Measurements from ENCODE around the gene OR14A2. TPM values are rescaled to one million over a fixed set of nuclear protein-coding genes. Genes with fewer than 3 reads are reported as not detected.
"Not testable (repeated sequence)": the region's sequence is repeated elsewhere in the genome, so short reads cannot be mapped to it uniquely, and the experiment has no call there.

The OR14A2 gene
- total and polyA plus RNA-seq, 8 donors: not detected

GRCh38 chr1:247713753-247714152 is 34.2 kb downstream of the OR14A2 start:
- H3K4me1 ChIP-seq: no peaks in the 10 kb centered on the region
- no peak overlapping the region for H3K27ac ChIP-seq
- no peak for TF ChIP-seq POLR2AphosphoS5 (IDR thresholded peaks at IDR 0.05)
- no peak for TF ChIP-seq EP300 (IDR thresholded peaks at IDR 0.05)
- TF ChIP-seq CTCF (IDR thresholded peaks at IDR 0.05): no peak
- no peak for TF ChIP-seq POLR2A (IDR thresholded peaks at IDR 0.05)
- H3K27me3 ChIP-seq: no peaks in the 10 kb centered on the region
- intact Hi-C loops (cut with DNase I; ENCODE audit: low total_unique reads): no loop called here
- H3K4me3 ChIP-seq: no peak overlapping the region
- WGBS, 5 donors: 83 to 96% (median 93%) methylated on average over 7 of the region's 7 CpGs
- no peak for DNase-seq
- H3K36me3 ChIP-seq: no peaks in the 10 kb centered on the region
- H3K9me3 ChIP-seq: no peaks in the 10 kb centered on the region

- DNase-seq; H3K27ac ChIP-seq; H3K4me1 ChIP-seq; H3K27me3 ChIP-seq; H3K36me3 ChIP-seq; H3K4me3 ChIP-seq; intact Hi-C loops (cut with DNase I; ENCODE audit: low total_unique reads): not testable (repeated sequence)
- H3K9me3 ChIP-seq: peaks cover 0 to 10% (median 0%) of the 10 kb centered on the region in 4 donors
- 85 to 92% (median 87%) methylated on average over 8 of the region's 8 CpGs; no CpG with 5 or more reads in 1 of the 5 donors for WGBS, 5 donors
Observed at GRCh38 chr1:247710681-247711080, 37.3 kb downstream of the OR14A2 start.

DNA sequence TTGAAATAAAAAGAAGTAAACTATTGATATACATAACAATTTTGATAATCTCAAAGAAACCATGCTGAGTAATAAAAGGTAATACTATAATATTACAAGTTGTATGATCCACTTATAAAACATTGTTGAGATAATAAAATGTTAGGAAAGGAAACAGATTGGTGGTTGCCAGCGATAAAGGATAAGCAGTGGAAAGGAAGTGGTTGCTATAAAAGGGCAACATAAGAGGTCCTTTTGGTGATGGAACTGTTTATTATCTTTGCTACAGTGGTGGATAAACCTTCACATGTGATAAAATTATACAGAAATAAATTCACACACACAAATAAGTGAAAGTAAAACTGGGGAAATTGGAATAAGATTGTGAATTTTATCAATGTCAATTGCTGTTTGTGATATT is 46.6 kb downstream of the OR14A2 start:
- 52 to 78% (median 72%) methylated on average over 1 of the region's 1 CpG for WGBS, 5 donors
- no peak for TF ChIP-seq POLR2AphosphoS5 (IDR thresholded peaks at IDR 0.05)
- TF ChIP-seq EP300 (IDR thresholded peaks at IDR 0.05): no peak
- no peak for TF ChIP-seq POLR2A (IDR thresholded peaks at IDR 0.05)
- TF ChIP-seq CTCF (IDR thresholded peaks at IDR 0.05): no peak

DNA sequence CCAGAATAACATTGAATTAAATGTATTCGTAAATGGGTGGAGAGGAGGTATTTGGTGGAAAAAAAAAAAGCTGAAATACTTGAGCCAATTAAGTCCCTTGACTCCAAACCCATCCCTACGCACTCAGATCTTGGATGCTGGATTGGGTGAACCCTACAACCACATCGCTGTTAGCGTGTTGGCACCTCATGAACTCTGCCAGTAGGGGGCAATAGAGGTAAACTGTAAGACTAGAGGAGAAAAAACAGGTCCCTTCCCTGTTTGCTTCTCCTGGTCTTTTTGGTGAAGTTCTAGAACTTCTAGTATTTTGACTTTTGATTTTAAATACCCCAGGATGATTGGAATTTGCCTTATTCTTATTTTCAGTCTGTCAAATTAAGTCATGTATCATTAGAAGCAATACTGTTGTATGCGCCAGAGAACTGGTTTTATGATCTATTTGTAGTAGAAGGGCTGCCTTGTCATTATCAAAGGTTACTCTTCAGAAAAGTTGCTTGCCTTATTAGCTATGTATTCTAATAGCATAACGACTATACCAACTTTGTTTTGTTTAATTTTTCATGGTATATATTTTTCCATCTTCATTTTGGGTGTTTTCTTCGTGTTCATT is 66.5 kb downstream of the OR14A2 start:
- TF ChIP-seq POLR2A (IDR thresholded peaks at IDR 0.05): no peak
- peak in 3 of 7 experiments; percentile 35 to 47 (median 38) for TF ChIP-seq CTCF (IDR thresholded peaks at IDR 0.05)
- no peak for TF ChIP-seq POLR2AphosphoS5 (IDR thresholded peaks at IDR 0.05)
- WGBS, 5 donors: 31 to 37% (median 35%) methylated on average over 7 of the region's 7 CpGs
- intact Hi-C loops (cut with DNase I; ENCODE audit: low total_unique reads): no loop called here
- Histone ChIP-seq H3K27ac (no peak overlapping the region), H3K36me3 (no peaks in the 10 kb centered on the region), H3K4me1 (no peaks in the 10 kb centered on the region), H3K9me3 (peaks cover 0 to 7% (median 0%) of the 10 kb centered on the region in 4 donors), H3K27me3 (no peaks in the 10 kb centered on the region), H3K4me3 (no peak overlapping the region)
- DNase-seq: peak; percentile 42 to 70

More for the DNA sequence above, 46.6 kb downstream of the OR14A2 start:
- intact Hi-C loops (cut with DNase I; ENCODE audit: low total_unique reads): no loop called here
- Histone ChIP-seq H3K9me3 (peaks cover 0 to 16% (median 0%) of the 10 kb centered on the region in 4 donors), H3K27ac (no peak overlapping the region), H3K36me3 (no peaks in the 10 kb centered on the region), H3K4me3 (no peak overlapping the region), H3K27me3 (no peaks in the 10 kb centered on the region), H3K4me1 (no peaks in the 10 kb centered on the region)
- DNase-seq: no peak

DNA sequence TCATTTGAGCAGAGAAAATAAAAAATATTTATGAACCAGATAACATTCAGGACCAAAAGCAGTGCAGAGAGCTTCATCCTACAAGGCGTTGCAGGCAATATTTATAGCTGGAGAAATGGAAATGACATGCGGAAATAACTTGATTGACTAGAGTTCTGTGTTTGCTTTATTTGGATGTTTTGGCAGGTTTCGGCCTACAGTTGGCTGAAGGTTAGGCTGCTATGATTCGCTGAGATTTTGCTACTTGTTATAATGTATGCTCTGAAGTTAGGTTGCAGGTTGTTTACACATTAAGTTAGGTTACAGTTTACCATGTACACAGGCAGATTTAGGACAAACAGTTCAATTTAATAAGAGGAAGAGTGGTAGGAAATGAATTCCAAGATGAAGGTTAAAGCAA is 67.8 kb downstream of the OR14A2 start:
- Histone ChIP-seq H3K36me3 (no peaks in the 10 kb centered on the region), H3K27me3 (no peaks in the 10 kb centered on the region), H3K27ac (no peak overlapping the region), H3K4me1 (no peaks in the 10 kb centered on the region), H3K4me3 (no peak overlapping the region), H3K9me3 (peaks cover 0 to 7% (median 0%) of the 10 kb centered on the region in 4 donors)
- TF ChIP-seq POLR2AphosphoS5 (IDR thresholded peaks at IDR 0.05) (no peak), EP300 (IDR thresholded peaks at IDR 0.05) (no peak)
- WGBS, 5 donors: 69 to 79% (median 71%) methylated on average over 4 of the region's 4 CpGs
- intact Hi-C loops (cut with DNase I; ENCODE audit: low total_unique reads): no loop called here
- DNase-seq: no peak
